ENCODE results near the gene RANGRF.

The RANGRF gene

GRCh38 chr17:8310601-8311123 lies 22.2 kb downstream of the RANGRF start:
- Histone ChIP-seq H3K27ac (peak overlapping the region in 14 of 21 experiments; percentile 20 to 78 (median 44)), H3K4me3 (peak overlapping the region in 6 of 7 experiments; percentile 7 to 25 (median 12))

- H3K4me3 ChIP-seq = peak overlapping the region in 5 of 7 experiments; percentile 4 to 25 (median 13)
- H3K27ac ChIP-seq = peak overlapping the region in 10 of 21 experiments; percentile 20 to 78 (median 42)
These were observed 22.8 kb downstream of the RANGRF start for GRCh38 chr17:8311131-8311790.

DNA sequence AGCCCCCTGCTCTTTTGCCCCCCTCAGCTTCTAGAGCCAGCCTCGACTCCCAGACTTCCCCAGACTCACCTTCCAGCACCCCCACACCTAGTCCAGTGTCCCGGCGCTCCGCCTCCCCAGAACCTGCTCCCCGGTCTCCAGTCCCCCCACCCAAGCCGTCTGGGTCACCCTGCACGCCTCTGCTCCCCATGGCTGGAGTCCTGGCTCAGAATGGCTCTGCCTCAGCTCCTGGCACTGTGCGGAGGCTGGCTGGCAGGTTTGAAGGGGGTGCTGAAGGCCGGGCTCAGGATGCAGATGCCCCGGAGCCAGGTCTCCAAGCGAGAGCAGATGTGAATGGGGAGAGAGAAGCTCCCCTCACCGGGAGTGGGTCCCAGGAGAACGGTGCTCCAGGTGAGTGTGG lies 23.8 kb downstream of the RANGRF start:
- Histone ChIP-seq H3K4me3 (no peak overlapping the region), H3K27ac (no peak overlapping the region)

DNA sequence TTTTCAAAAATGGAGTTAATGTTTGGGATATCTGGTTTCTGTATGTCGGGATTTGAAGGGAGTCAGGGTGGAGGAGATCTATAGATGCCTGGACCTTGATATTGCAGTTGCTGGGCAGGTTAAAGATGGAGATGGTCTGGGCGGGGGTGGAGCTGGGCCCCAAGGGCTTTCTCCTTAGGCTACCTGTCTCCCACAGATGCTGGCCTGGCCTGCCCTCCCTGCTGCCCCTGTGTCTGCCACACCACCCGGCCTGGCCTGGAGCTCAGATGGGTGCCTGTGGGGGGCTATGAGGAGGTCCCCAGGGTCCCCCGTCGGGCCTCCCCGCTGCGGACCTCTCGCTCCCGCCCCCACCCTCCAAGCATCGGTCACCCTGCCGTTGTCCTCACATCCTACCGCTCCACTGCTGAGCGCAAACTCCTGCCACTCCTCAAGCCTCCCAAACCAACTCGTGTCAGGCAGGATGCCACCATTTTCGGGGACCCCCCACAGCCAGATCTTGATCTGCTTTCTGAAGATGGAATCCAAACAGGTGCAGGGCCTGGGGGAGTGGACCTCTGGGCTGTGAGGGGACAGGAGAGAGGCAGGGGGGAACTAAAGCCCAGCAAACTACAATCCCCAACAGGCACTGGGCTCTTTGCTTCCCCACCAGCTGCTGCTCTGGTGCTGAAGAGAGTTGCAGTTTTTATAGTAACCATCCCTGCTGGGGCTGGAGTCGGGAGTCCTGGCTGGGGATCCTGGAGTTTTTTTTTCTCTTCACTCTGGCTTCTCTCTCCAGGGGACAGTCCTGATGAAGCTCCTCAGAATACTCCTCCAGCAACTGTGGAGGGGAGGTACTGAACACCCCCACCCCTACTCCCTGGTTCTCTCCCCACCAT lies 24.5 kb downstream of the RANGRF start:
- Histone ChIP-seq H3K4me3 (no peak overlapping the region), H3K27ac (no peak overlapping the region)

DNA sequence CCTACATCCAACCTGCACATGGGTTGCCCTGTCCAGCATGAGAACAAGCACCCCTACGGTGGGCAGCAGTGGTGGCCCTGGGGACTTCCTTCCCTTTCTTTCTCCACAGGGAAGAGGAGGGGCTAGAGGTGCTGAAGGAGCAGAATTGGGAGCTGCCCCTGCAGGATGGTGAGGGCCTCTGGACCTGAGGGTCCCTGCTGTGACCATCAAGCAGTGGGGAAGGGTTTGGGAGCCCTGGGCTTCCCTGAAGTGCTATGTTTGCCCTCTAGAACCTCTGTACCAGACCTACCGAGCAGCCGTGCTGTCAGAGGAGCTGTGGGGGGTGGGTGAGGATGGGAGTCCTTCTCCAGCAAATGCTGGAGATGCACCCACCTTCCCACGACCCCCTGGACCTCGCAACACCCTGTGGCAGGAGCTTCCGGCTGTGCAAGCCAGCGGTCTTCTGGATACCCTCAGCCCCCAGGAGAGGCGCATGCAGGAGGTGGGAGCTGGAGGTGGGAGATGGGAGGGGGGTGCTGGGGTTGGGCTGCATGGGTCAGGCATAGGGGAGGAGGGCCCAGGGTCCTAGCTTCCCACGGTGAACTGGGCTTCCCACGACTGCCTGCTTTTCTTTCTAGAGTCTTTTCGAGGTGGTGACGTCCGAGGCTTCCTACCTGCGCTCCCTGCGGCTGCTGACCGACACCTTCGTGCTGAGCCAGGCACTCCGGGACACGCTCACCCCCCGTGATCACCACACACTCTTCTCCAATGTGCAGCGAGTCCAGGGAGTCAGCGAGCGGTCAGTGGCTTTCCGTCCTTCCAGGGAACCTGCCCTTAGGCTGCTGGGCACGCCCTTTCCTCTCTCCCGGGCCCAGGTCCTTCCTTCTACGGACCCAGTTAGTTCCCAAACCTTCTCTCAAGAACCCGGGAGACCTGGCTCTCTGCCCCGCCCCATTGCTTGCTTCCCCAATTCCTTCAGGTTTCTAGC lies 26.6 kb downstream of the RANGRF start:
- Histone ChIP-seq H3K4me3 (no peak overlapping the region), H3K27ac (no peak overlapping the region)

GRCh38 chr17:8315764-8316217 lies 27.3 kb downstream of the RANGRF start:
- Histone ChIP-seq H3K27ac (no peak overlapping the region), H3K4me3 (no peak overlapping the region)

- H3K27ac ChIP-seq = no peak overlapping the region
- no peak overlapping the region for H3K4me3 ChIP-seq
These were observed 29.8 kb downstream of the RANGRF start for GRCh38 chr17:8318010-8318935.

DNA sequence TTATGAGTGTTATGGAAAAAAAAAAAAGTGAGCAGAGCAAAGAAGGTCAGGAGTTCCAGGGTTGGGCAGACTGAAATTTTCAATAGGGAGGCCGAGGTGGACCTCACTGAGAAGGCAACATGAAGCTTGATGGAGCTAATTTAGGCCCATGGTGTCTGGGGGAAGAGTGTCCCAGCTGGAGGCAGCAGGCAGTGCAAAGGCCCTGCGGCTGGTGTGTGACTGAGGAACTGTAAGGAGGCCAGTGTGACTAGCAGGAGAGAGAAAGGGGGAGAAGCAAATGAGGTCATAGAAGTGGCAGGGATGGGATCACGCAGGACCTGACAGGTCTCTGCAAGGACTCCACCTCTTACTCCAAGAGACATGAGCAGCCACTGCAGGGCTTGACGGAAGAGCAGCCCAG lies 31.8 kb downstream of the RANGRF start:
- Histone ChIP-seq H3K4me3 (no peak overlapping the region), H3K27ac (no peak overlapping the region)

DNA sequence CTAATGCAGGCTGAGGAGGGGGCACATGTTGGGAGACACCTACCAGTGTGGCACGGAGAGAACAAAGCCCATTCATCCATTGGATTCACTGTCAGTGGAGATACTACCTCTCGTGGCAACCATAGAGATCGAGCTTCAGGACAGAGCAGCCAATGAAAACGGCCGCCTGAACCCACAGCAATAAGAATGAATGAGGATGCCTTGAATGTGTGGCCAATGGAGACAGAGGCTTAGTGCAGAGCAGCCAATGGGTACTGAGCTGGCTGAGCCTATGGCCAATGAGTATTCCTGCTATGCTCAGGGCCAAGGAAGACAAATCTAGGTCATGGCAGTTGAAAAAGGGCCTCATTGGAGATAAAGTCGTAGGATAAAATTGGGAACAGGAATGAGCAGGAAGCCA lies 32.5 kb downstream of the RANGRF start:
- no peak overlapping the region for H3K4me3 ChIP-seq
- H3K27ac ChIP-seq = no peak overlapping the region

- no peak overlapping the region for H3K27ac ChIP-seq
- H3K4me3 ChIP-seq = no peak overlapping the region
These were observed 33.6 kb downstream of the RANGRF start for GRCh38 chr17:8322061-8322460.

- Histone ChIP-seq H3K4me3 (no peak overlapping the region), H3K27ac (no peak overlapping the region)
These were observed 35.7 kb downstream of the RANGRF start for GRCh38 chr17:8324132-8324531.

GRCh38 chr17:8324923-8325322 lies 36.5 kb downstream of the RANGRF start:
- H3K4me3 ChIP-seq = no peak overlapping the region
- H3K27ac ChIP-seq = peak overlapping the region in 1 of 21 experiments; percentile 13

DNA sequence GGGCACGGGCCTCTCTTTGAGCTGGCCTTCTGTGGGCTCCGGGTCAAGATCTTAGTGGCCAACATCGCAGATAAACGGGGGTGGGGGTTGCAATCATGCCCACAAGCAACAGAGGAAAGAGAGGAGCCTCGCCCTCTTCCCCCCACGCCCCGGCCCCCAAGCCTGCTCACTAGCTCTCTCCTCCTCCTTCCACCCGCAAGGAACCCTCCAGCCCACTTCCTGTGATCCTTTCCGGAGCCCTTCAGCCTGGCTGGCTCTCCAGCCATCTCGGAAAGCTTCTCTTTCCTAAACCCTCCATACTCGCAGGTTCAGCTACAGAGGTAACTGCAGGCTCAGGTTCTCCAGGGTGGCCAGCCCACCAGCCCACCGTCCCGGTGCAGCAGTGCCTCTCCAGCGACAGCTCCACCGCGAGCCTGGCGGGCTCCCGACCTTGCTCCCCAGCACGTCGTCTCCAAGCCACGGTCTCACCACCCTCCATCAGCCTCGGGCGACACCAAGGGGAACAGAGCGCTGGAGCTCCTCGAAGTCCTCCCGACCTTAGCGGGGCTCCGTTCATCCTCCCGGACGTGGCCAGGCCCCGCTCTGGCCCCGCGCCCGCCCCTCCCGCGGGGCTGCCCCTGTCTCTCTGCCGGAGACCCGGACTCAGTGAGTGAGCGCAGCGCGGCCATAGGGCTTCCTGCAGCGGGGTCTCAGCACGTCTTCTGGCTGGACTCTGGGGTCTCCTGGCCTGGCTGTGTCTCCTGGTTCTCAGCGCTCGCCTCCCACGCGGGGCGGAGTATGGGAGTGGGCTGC lies 38.2 kb downstream of the RANGRF start:
- peak overlapping the region in 19 of 21 experiments; percentile 0 to 83 (median 55) for H3K27ac ChIP-seq
- H3K4me3 ChIP-seq = peak overlapping the region; percentile 25 to 49 (median 35)

- peak overlapping the region; percentile 25 to 49 (median 35) for H3K4me3 ChIP-seq
- peak overlapping the region in 16 of 21 experiments; percentile 0 to 83 (median 54) for H3K27ac ChIP-seq
These were observed 38.8 kb downstream of the RANGRF start for GRCh38 chr17:8327303-8327649.

- no peak overlapping the region for H3K4me3 ChIP-seq
- no peak overlapping the region for H3K27ac ChIP-seq
These were observed 43.7 kb downstream of the RANGRF start for GRCh38 chr17:8332128-8332527.

DNA sequence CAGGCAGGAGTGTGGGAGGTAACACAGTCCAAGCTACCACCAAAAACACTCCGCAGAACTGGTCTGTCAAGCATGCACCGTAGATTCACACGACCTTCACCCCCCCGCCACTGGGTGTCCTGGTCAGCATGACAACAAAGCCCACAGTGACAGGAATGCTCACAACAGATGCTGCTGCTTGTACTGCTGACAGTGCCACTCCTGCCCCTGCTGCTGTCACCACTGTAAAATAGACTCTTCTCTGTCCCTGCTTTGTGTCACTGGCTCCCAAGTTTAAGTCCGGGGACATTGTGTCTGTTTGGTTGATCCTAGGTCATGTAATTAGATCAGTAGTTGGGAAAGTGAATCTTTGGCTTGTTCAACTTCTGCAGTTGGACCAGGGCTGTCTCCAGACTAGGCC lies 44.2 kb downstream of the RANGRF start:
- no peak overlapping the region for H3K4me3 ChIP-seq
- no peak overlapping the region for H3K27ac ChIP-seq

DNA sequence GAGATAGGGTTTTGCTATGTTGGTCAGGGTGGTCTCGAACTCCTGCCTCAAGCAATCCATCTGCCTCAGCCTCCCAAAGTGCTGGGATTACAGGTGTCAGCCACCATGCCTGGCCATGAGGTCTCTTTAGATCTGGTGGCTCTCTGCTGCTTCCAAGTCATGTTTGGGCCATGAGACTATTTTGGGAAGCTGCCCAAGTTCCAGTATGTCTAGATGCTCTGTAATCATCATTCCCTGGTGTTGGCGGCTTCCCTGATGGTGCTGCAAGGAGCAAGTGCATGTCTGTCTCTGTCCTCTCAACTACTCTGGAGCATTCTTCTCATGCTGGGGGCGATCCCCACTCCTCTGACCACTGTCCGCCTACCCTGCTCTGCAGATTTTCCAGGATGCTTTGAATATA lies 44.8 kb downstream of the RANGRF start:
- H3K27ac ChIP-seq = no peak overlapping the region
- no peak overlapping the region for H3K4me3 ChIP-seq
